NOMO-1 treated with dmso at 0.1 percent for 144 hours (cell line): ENCODE results near the gene CELF5.
"Not testable (repeated sequence)": the region's sequence is repeated elsewhere in the genome, so short reads cannot be mapped to it uniquely, and the experiment has no call there.

Experiments
- DNase-seq: peaks from one replicate; lab custom pipeline; 2025; ENCODE audit not compliant: unreplicated experiment; lab: John Stamatoyannopoulos, UW

Gene CELF5

GRCh38 chr19:3206216-3206953, 18.1 kb upstream of the CELF5 start:
- DNase-seq = no peak

GRCh38 chr19:3207461-3208242, 16.8 kb upstream of the CELF5 start:
- DNase-seq = no peak

GRCh38 chr19:3208317-3209207, 15.9 kb upstream of the CELF5 start:
- no peak for DNase-seq

GRCh38 chr19:3210347-3211017, 14.0 kb upstream of the CELF5 start:
- no peak for DNase-seq

- DNase-seq = no peak
Measured at GRCh38 chr19:3211191-3211590, 13.3 kb upstream of the CELF5 start.

- DNase-seq = no peak
Measured at GRCh38 chr19:3213159-3213558, 11.3 kb upstream of the CELF5 start.

- no peak for DNase-seq
Measured at GRCh38 chr19:3216874-3217273, 7.6 kb upstream of the CELF5 start.

GRCh38 chr19:3220576-3220975, 3.9 kb upstream of the CELF5 start:
- DNase-seq = no peak

- DNase-seq = not testable (repeated sequence)
Measured at GRCh38 chr19:3221576-3221975, 2.9 kb upstream of the CELF5 start.

- no peak for DNase-seq
Measured at GRCh38 chr19:3222709-3223108, 1.8 kb upstream of the CELF5 start.

- no peak for DNase-seq
Measured at GRCh38 chr19:3225169-3225485, 666 bp downstream of the CELF5 start.

- DNase-seq = no peak
Measured at GRCh38 chr19:3225677-3226093, 1.2 kb downstream of the CELF5 start.

- DNase-seq = no peak
Measured at GRCh38 chr19:3227054-3227626, 2.7 kb downstream of the CELF5 start.

- no peak for DNase-seq
Measured at GRCh38 chr19:3229346-3229743, 4.9 kb downstream of the CELF5 start.

- DNase-seq = no peak
Measured at GRCh38 chr19:3229888-3230496, 5.5 kb downstream of the CELF5 start.

- DNase-seq = no peak
Measured at GRCh38 chr19:3231288-3231687, 6.8 kb downstream of the CELF5 start.

GRCh38 chr19:3233116-3233515, 8.7 kb downstream of the CELF5 start:
- DNase-seq = no peak

- no peak for DNase-seq
Measured at GRCh38 chr19:3233831-3234230, 9.4 kb downstream of the CELF5 start.

- DNase-seq = no peak
Measured at GRCh38 chr19:3234800-3235199, 10.3 kb downstream of the CELF5 start.

GRCh38 chr19:3235604-3236003, 11.1 kb downstream of the CELF5 start:
- not testable (repeated sequence) for DNase-seq
